ENCODE results near the gene GTF2H2.
"Not testable (repeated sequence)": the region's sequence is repeated elsewhere in the genome, so short reads cannot be mapped to it uniquely, and the experiment has no call there.

DNA sequence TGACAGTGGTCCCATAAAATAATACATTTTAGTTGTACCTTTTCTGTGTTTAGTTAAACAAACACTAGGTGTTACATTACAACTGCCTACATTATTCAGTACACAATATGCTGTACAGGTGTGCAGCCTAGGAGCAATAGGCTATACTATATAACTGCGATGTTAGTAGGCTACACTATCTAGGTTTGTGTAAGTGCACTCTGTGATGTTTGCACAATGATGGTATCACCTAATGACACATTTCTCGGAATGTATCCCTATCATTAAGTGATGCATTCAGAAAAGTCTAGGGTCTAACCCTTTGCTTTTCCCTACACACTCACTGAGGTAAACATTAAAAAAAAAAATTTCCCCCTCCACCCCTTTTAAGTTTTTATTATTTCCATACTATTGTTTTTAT, 22.7 kb downstream of the GTF2H2 start:
- TF ChIP-seq, protein P1, sequence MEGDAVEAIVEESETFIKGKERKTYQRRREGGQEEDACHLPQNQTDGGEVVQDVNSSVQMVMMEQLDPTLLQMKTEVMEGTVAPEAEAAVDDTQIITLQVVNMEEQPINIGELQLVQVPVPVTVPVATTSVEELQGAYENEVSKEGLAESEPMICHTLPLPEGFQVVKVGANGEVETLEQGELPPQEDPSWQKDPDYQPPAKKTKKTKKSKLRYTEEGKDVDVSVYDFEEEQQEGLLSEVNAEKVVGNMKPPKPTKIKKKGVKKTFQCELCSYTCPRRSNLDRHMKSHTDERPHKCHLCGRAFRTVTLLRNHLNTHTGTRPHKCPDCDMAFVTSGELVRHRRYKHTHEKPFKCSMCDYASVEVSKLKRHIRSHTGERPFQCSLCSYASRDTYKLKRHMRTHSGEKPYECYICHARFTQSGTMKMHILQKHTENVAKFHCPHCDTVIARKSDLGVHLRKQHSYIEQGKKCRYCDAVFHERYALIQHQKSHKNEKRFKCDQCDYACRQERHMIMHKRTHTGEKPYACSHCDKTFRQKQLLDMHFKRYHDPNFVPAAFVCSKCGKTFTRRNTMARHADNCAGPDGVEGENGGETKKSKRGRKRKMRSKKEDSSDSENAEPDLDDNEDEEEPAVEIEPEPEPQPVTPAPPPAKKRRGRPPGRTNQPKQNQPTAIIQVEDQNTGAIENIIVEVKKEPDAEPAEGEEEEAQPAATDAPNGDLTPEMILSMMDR (IDR thresholded peaks at IDR 0.05; ENCODE audit: low read length), result not testable (repeated sequence)
- not testable (repeated sequence) for TF ChIP-seq EZH2 (IDR thresholded peaks at IDR 0.05; ENCODE audit: borderline replicate concordance, low read length)
